Parathyroid adenoma (tissue), 2 donors: Measurements from ENCODE around the gene TTC12.

ENCODE experiments used
- H2AFZ ChIP-seq: fragments of 300-600 bp; sonication (generic); one replicate; pipeline ENCODE4 v1.7.0; 2017; ENCODE audit warnings: antibody characterized with exemption, mild to moderate bottlenecking
- H3K27ac ChIP-seq: fragments of 300-600 bp; sonication (generic); one replicate; pipeline ENCODE4 v1.7.0; 2017
- H3K27me3 ChIP-seq: fragments of 300-600 bp; sonication (generic); one replicate; pipeline ENCODE4 v1.7.0; 2017; ENCODE audit warnings: low read length; ENCODE audit not compliant: control insufficient read depth, insufficient read depth
- H3K36me3 ChIP-seq: fragments of 300-600 bp; sonication (generic); one replicate; pipeline ENCODE4 v1.7.0; 2017; ENCODE audit warnings: low read length; ENCODE audit not compliant: control insufficient read depth, insufficient read depth
- H3K4me1 ChIP-seq: fragments of 300-600 bp; sonication (generic); one replicate; pipeline ENCODE4 v1.7.0; 2017; ENCODE audit warnings: control low read depth
- H3K4me2 ChIP-seq: fragments of 300-600 bp; sonication (generic); one replicate; pipeline ENCODE4 v1.7.0; 2017; ENCODE audit warnings: low read length
- H3K4me3 ChIP-seq: fragments of 300-600 bp; sonication (generic); one replicate; pipeline ENCODE4 v1.7.0; 2017; ENCODE audit warnings: low read depth, low read length
- H3K79me2 ChIP-seq: fragments of 300-600 bp; sonication (generic); one replicate; pipeline ENCODE4 v1.7.0; 2017; ENCODE audit warnings: control low read depth
- H3K9ac ChIP-seq: fragments of 300-600 bp; sonication (generic); one replicate; pipeline ENCODE4 v1.7.0; 2017; ENCODE audit warnings: mild to moderate bottlenecking
- H3K9me3 ChIP-seq: fragments of 300-600 bp; sonication (generic); one replicate; pipeline ENCODE4 v1.7.0; 2017; ENCODE audit warnings: low read length; ENCODE audit not compliant: control insufficient read depth
- CTCF ChIP-seq: fragments of 300-600 bp; sonication (generic); IDR thresholded peaks from one replicate; pipeline ENCODE4 v1.7.0; 2017; ENCODE audit warnings: antibody characterized with exemption, mild to moderate bottlenecking
- donor health status: primary hyperparathyroidism.

TTC12 gene

DNA sequence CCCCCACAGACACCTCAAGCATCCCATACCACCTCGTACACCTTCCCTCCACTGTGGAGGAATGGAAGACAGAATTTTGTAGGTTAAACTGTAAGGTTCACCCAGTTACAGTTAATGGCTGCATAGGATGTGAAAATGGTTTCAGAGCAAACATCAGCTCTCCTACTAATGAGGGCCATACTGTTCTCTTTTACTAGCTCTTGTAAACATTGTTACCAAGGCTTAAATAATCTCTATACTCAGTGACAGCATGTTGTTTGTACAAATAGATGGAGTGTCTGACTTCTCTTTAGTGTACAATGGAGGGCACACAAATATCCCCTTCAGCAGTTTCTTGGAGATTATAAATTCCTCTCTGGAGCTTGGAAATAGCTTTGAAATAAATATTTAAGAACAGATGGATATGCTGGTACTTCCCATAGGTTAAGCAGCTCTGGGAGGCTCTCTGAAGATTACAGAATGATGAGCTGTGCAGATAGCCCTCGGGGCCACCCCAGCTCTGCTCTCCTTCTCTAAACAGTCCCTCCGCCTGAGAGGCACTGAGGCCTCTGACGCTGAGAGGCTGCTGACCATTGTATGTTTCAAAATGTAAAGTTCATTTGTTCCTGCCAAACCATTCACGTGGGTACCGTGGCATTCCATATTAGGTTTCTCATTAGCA, 25.7 kb downstream of the TTC12 start:
- no peaks in the 10 kb centered on the region for H3K9me3 ChIP-seq
- H3K4me2 ChIP-seq, result no peak overlapping the region
- no peaks in the 10 kb centered on the region for H3K4me1 ChIP-seq
- H2AFZ ChIP-seq, result no peak overlapping the region
- H3K27me3 ChIP-seq, result no peaks in the 10 kb centered on the region
- H3K27ac ChIP-seq, result no peak overlapping the region
- H3K9ac ChIP-seq, result no peak overlapping the region
- no peak for TF ChIP-seq CTCF
- no peak overlapping the region for H3K4me3 ChIP-seq
- no peaks in the 10 kb centered on the region for H3K79me2 ChIP-seq
- no peaks in the 10 kb centered on the region for H3K36me3 ChIP-seq

DNA sequence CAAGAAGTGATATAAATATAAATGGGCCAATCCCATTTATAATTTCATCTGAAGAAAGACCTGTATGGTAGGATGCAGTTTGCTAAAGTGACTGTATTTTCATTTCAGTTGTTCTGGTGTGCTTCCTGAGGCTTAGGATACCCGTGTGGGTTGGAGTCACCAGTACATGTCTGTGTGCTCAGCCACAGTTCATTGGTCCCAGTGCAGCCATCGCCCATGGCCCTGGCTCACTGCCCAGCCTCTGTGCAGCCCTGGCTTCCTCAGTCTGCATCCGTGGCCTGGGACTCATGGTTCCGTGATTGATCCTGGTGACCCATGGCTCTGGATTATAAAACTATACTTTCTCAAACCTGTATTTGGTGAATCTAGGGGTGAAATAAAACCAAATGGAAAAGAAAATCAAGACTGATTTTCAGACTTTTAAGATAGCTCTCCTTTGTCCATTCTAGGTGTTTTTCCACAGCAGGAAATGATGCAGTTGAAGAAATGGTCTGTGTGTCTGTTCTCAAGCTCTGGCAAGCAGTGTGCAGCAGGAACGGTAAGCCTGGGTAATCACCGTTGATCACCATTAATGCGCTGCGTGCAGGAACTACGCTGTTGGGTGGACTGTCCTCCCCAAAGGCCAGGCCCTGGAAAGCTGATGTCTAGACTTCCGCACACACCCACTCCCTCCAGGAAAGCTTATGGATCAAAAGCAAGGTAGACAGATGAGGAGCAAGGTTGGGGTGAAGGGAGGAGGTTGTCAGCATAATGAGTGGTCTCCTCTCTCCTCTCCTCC, 27.2 kb downstream of the TTC12 start:
- no peak overlapping the region for H3K4me2 ChIP-seq
- H3K9ac ChIP-seq, result no peak overlapping the region
- no peaks in the 10 kb centered on the region for H3K79me2 ChIP-seq
- H3K36me3 ChIP-seq, result no peaks in the 10 kb centered on the region
- H3K4me1 ChIP-seq, result no peaks in the 10 kb centered on the region
- no peak for TF ChIP-seq CTCF
- H3K4me3 ChIP-seq, result no peak overlapping the region
- H3K9me3 ChIP-seq, result no peaks in the 10 kb centered on the region
- no peak overlapping the region for H2AFZ ChIP-seq
- H3K27ac ChIP-seq, result no peak overlapping the region
- no peaks in the 10 kb centered on the region for H3K27me3 ChIP-seq

- Histone ChIP-seq H3K4me1 (no peaks in the 10 kb centered on the region), H3K9me3 (no peaks in the 10 kb centered on the region), H3K4me3 (no peak overlapping the region), H3K9ac (no peak overlapping the region), H2AFZ (no peak overlapping the region), H3K79me2 (no peaks in the 10 kb centered on the region), H3K27me3 (no peaks in the 10 kb centered on the region), H3K4me2 (no peak overlapping the region), H3K36me3 (no peaks in the 10 kb centered on the region), H3K27ac (no peak overlapping the region)
- no peak for TF ChIP-seq CTCF
These were observed 31.6 kb downstream of the TTC12 start for GRCh38 chr11:113345978-113346377.

- TF ChIP-seq CTCF, result no peak
- H3K4me3 ChIP-seq, result no peak overlapping the region
- H3K36me3 ChIP-seq, result no peaks in the 10 kb centered on the region
- no peak overlapping the region for H2AFZ ChIP-seq
- no peak overlapping the region for H3K27ac ChIP-seq
- no peaks in the 10 kb centered on the region for H3K4me1 ChIP-seq
- H3K9me3 ChIP-seq, result no peaks in the 10 kb centered on the region
- no peaks in the 10 kb centered on the region for H3K79me2 ChIP-seq
- H3K27me3 ChIP-seq, result no peaks in the 10 kb centered on the region
- no peak overlapping the region for H3K4me2 ChIP-seq
- no peak overlapping the region for H3K9ac ChIP-seq
These were observed 35.1 kb downstream of the TTC12 start for GRCh38 chr11:113349528-113349927.
